HCT116 (cell line): Measurements from ENCODE around the gene DOK7.

Source experiments
- ATF3 ChIP-seq: IDR thresholded peaks from 2 replicates; pipeline ENCODE4 v1.6.1; 2012
- CTCF ChIP-seq, 3 experiments: fragments of 200-600 bp in 1 of 3; sonication (generic) in 1 of 3; IDR thresholded peaks in 2 of 3; conservative IDR thresholded peaks in 1 of 3; 2 replicates each; pipeline ENCODE4 v1.5.1; 2012 to 2017; ENCODE audit warnings: low read depth in 2 of 3, low read length in 2 of 3, antibody characterized with exemption in 1 of 3, borderline replicate concordance in 1 of 3, control low read depth in 1 of 3, mild to moderate bottlenecking in 1 of 3, mixed read lengths in 1 of 3, mixed run types in 1 of 3, moderate library complexity in 1 of 3; ENCODE audit not compliant: insufficient read depth in 1 of 3
- EGR1 ChIP-seq: IDR thresholded peaks from 2 replicates; pipeline ENCODE4 v1.6.1; 2012; ENCODE audit warnings: low read depth
- EZH2 ChIP-seq: fragments of 200-600 bp; sonication (generic); IDR thresholded peaks from 2 replicates; pipeline ENCODE4 v1.6.1; 2017; ENCODE audit warnings: antibody characterized with exemption, mixed run types
- EZH2phosphoT487 ChIP-seq: fragments of 200-600 bp; IDR thresholded peaks from 2 replicates; pipeline ENCODE4 v1.6.1; 2018; ENCODE audit warnings: antibody characterized with exemption, borderline replicate concordance
- MAX ChIP-seq: IDR thresholded peaks from 2 replicates; pipeline ENCODE4 v1.6.1; 2012
- POLR2A ChIP-seq: IDR thresholded peaks from 2 replicates; pipeline ENCODE4 v1.7.0; 2011; ENCODE audit warnings: borderline replicate concordance; ENCODE audit not compliant: insufficient read depth, insufficient read length; ENCODE audit errors: extremely low read depth
- POLR2AphosphoS5 ChIP-seq: IDR thresholded peaks from 2 replicates; pipeline ENCODE4 v1.6.1; 2011; ENCODE audit warnings: mild to moderate bottlenecking, low read depth, low read length, moderate library complexity
- SIN3A ChIP-seq: IDR thresholded peaks from 2 replicates; pipeline ENCODE4 v1.6.1; 2012; ENCODE audit warnings: low read depth
- YY1 ChIP-seq: IDR thresholded peaks from 2 replicates; pipeline ENCODE4 v1.6.1; 2011; ENCODE audit warnings: low read length, low read depth, moderate library complexity, mild to moderate bottlenecking; ENCODE audit not compliant: insufficient replicate concordance; ENCODE audit errors: extremely low read depth

- TF ChIP-seq POLR2A (no peak), CTCF (IDR thresholded peaks at IDR 0.05 in 2 of 3, conservative IDR thresholded peaks at IDR 0.05 in 1 of 3; ENCODE audit: borderline replicate concordance in 1 of 3, insufficient read depth in 1 of 3, low read depth in 2 of 3, low read length in 2 of 3) (peak; percentile 30 to 39 (median 38); a peak in 5 of 6 replicates), SIN3A (no peak), POLR2AphosphoS5 (no peak), EGR1 (no peak), EZH2 (no peak), EZH2phosphoT487 (no peak), YY1 (no peak), MAX (no peak), ATF3 (no peak)
Measured at GRCh38 chr4:3514806-3515501, 51.8 kb downstream of the DOK7 start.
